ENCODE data around the gene CAPN11. TPM values are rescaled to one million over a fixed set of nuclear protein-coding genes. Genes with fewer than 3 reads are reported as not detected.

The CAPN11 gene
- polyA plus RNA-seq, 1 experiment: 0.04 TPM

DNA sequence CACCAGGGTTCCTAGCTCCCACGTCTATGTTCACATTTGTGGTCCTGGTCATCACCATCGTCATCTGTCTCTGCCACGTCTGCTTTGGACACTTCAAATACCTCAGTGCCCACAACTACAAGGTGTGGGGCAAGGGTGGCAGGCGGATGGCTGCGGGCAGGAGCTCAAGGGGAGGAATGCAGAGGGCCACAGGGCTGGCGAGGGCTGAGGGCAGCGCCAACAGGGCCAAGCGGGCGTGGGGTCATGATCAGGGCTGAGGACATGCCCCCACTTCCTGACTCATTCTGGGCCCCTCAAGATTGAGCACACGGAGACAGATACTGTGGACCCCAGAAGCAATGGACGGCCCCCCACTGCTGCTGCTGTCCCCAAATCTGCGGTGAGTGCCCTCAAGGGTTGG is 4.6 kb upstream of the CAPN11 start:
- no peak overlapping the region for H3K4me3 ChIP-seq (ENCODE audit: low read depth, low read length)
- TF ChIP-seq, protein P1, sequence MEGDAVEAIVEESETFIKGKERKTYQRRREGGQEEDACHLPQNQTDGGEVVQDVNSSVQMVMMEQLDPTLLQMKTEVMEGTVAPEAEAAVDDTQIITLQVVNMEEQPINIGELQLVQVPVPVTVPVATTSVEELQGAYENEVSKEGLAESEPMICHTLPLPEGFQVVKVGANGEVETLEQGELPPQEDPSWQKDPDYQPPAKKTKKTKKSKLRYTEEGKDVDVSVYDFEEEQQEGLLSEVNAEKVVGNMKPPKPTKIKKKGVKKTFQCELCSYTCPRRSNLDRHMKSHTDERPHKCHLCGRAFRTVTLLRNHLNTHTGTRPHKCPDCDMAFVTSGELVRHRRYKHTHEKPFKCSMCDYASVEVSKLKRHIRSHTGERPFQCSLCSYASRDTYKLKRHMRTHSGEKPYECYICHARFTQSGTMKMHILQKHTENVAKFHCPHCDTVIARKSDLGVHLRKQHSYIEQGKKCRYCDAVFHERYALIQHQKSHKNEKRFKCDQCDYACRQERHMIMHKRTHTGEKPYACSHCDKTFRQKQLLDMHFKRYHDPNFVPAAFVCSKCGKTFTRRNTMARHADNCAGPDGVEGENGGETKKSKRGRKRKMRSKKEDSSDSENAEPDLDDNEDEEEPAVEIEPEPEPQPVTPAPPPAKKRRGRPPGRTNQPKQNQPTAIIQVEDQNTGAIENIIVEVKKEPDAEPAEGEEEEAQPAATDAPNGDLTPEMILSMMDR (IDR thresholded peaks at IDR 0.05; ENCODE audit: insufficient read depth, low read depth, low read length): no peak
- no peak for DNase-seq (ENCODE audit: low read depth)
- no peaks in the 10 kb centered on the region for H3K27me3 ChIP-seq (ENCODE audit: control insufficient read depth, insufficient read depth, low read length)
- ChIA-PET POLR2A (no interaction called here), CTCF (interaction anchor here (2.1 to 7.0 kb wide), 2 partner anchors 19 to 57 kb away, joined by 4 to 75 read pairs; no protein-coding TSS in a partner anchor)
- H3K36me3 ChIP-seq (ENCODE audit: control insufficient read depth, insufficient read depth, low read length): peaks cover 3% of the 10 kb centered on the region

GRCh38 chr6:44156494-44157151 is 2.0 kb upstream of the CAPN11 start:
- ChIA-PET POLR2A (no interaction called here), CTCF (interaction anchor here (7.0 kb wide), 1 partner anchor 59 kb away, joined by 75 read pairs; no protein-coding TSS in a partner anchor)
- Histone ChIP-seq H3K36me3 (ENCODE audit: control insufficient read depth, insufficient read depth, low read length) (peaks cover 2% of the 10 kb centered on the region), H3K27me3 (ENCODE audit: control insufficient read depth, insufficient read depth, low read length) (no peaks in the 10 kb centered on the region), H3K4me3 (ENCODE audit: low read depth, low read length) (no peak overlapping the region)
- DNase-seq (ENCODE audit: low read depth): no peak
- TF ChIP-seq, protein P1 (IDR thresholded peaks at IDR 0.05; ENCODE audit: insufficient read depth, low read depth, low read length): no peak

GRCh38 chr6:44157152-44157521 is 1.5 kb upstream of the CAPN11 start:
- ChIA-PET CTCF (interaction anchor here (7.0 kb wide), 1 partner anchor 60 kb away, joined by 75 read pairs; no protein-coding TSS in a partner anchor), POLR2A (no interaction called here)
- peaks cover 2% of the 10 kb centered on the region for H3K36me3 ChIP-seq (ENCODE audit: control insufficient read depth, insufficient read depth, low read length)
- no peak for DNase-seq (ENCODE audit: low read depth)
- TF ChIP-seq, protein P1 (IDR thresholded peaks at IDR 0.05; ENCODE audit: insufficient read depth, low read depth, low read length): no peak
- no peaks in the 10 kb centered on the region for H3K27me3 ChIP-seq (ENCODE audit: control insufficient read depth, insufficient read depth, low read length)
- H3K4me3 ChIP-seq (ENCODE audit: low read depth, low read length): no peak overlapping the region

DNA sequence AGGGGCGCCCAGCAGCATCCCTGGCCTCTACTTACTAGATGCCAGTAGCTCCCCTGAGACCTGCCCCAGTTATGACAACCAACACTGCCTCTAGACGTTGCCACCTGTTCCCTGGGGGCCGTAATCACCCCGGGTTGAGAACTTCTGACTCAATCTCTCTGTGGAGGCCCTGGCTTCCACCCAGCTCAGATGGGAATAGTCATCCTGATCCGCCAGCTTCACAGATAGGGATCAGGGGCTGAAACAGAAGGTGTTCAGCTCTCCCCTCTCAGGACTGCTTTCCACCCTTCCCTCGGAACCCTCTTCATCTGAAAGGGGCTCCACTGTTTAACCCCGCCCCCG is 3.3 kb downstream of the CAPN11 start:
- ChIA-PET POLR2A (no interaction called here), CTCF (interaction anchor here (0.9 to 5.1 kb wide), 7 partner anchors 10 to 70 kb away, joined by 3 to 39 read pairs (median 3); no protein-coding TSS in a partner anchor)
- Histone ChIP-seq H3K27me3 (ENCODE audit: control insufficient read depth, insufficient read depth, low read length) (peaks cover 19% of the 10 kb centered on the region), H3K36me3 (ENCODE audit: control insufficient read depth, insufficient read depth, low read length) (no peaks in the 10 kb centered on the region), H3K4me3 (ENCODE audit: low read depth, low read length) (no peak overlapping the region)
- TF ChIP-seq, protein P1 (IDR thresholded peaks at IDR 0.05; ENCODE audit: insufficient read depth, low read depth, low read length): no peak
- DNase-seq (ENCODE audit: low read depth): no peak

DNA sequence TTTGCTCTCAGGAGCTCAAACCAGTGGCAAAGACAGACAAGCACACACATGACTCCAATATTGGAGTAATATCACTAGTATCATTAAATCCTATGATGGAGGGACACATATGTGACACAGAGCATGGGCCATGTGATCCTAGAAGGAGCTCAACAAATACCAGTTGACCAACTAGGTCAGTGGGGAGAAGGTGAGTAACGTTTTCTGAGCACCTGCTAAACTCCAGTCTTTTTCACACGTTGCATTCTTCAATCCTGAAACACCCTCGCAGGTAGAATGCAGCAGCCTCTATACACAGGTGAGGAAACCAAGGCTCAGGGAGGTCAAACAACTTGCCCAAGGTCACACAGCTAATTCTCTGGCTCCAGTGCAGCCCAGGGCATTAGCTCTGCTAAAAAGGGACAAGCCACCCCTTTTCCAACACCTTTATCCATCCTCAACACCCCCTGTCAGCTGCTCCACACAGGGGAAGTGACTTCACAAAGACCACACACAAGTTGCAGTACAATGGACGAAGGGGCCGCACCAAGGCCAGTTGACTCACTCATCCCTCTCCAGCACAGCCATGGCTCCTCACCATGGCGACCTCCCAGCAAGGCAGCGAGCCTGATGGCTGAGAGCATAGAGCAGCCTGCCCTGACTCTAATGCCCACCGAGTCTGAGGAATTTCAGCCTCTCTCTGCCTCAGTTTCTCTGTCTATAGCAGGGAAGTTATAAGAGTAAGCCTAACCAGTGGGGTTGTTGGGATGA is 4.4 kb downstream of the CAPN11 start:
- TF ChIP-seq, protein P1 (IDR thresholded peaks at IDR 0.05; ENCODE audit: insufficient read depth, low read depth, low read length): no peak
- Histone ChIP-seq H3K4me3 (ENCODE audit: low read depth, low read length) (no peak overlapping the region), H3K27me3 (ENCODE audit: control insufficient read depth, insufficient read depth, low read length) (peaks cover 19% of the 10 kb centered on the region), H3K36me3 (ENCODE audit: control insufficient read depth, insufficient read depth, low read length) (no peaks in the 10 kb centered on the region)
- ChIA-PET POLR2A (no interaction called here), CTCF (interaction anchor here (0.5 to 5.1 kb wide), 5 partner anchors 9 to 142 kb away, joined by 3 to 39 read pairs (median 4); no protein-coding TSS in a partner anchor)
- no peak for DNase-seq (ENCODE audit: low read depth)
